H9 (cell line): Measurements from ENCODE around the gene TFAP2C. TPM values are rescaled to one million over a fixed set of nuclear protein-coding genes. Genes with fewer than 3 reads are reported as not detected.
A peak's percentile ranks its signal among the peaks of the same experiment; 100 is the strongest.

ENCODE experiments used
- DNase-seq: peaks from one replicate; pipeline ENCODE4 v3.0.0-alpha.2; 2017
- H2AFZ ChIP-seq: one replicate; pipeline ENCODE4 v1.6.1; 2013; ENCODE audit warnings: mild to moderate bottlenecking, low read length, control low read depth, moderate library complexity
- H2AK5ac ChIP-seq: 2 replicates; pipeline ENCODE4 v1.6.1; 2013; ENCODE audit warnings: low read length, control low read depth, mixed read lengths; ENCODE audit not compliant: insufficient read length
- H2BK120ac ChIP-seq: one replicate; pipeline ENCODE4 v1.6.1; 2013; ENCODE audit warnings: low read depth, mild to moderate bottlenecking, low read length, control low read depth, inconsistent platforms; ENCODE audit not compliant: poor library complexity, severe bottlenecking
- H2BK12ac ChIP-seq: 2 replicates; pipeline ENCODE4 v1.6.1; 2013; ENCODE audit warnings: low read length, control low read depth, mixed read lengths, low read depth; ENCODE audit not compliant: insufficient read length
- H2BK15ac ChIP-seq: 2 replicates; pipeline ENCODE4 v1.6.1; 2013; ENCODE audit warnings: low read depth, low read length, control low read depth
- H2BK20ac ChIP-seq: one replicate; pipeline ENCODE4 v1.6.1; 2013; ENCODE audit warnings: low read depth, mild to moderate bottlenecking, low read length, control low read depth, inconsistent platforms; ENCODE audit not compliant: poor library complexity, severe bottlenecking
- H2BK5ac ChIP-seq: 2 replicates; pipeline ENCODE4 v1.6.1; 2013; ENCODE audit warnings: low read length, control low read depth, mixed read lengths; ENCODE audit not compliant: insufficient read length
- H3K14ac ChIP-seq: 2 replicates; pipeline ENCODE4 v1.6.1; 2013; ENCODE audit warnings: low read length, control low read depth; ENCODE audit not compliant: insufficient read depth
- H3K18ac ChIP-seq: 2 replicates; pipeline ENCODE4 v1.6.1; 2013; ENCODE audit warnings: low read depth, mild to moderate bottlenecking, mixed read lengths, low read length, control low read depth; ENCODE audit not compliant: insufficient read length
- H3K23ac ChIP-seq: 2 replicates; pipeline ENCODE4 v1.6.1; 2013; ENCODE audit warnings: low read length, control low read depth, mixed read lengths, low read depth; ENCODE audit not compliant: insufficient read length
- H3K23me2 ChIP-seq: 2 replicates; pipeline ENCODE4 v1.6.1; 2013; ENCODE audit warnings: low read depth, mild to moderate bottlenecking, mixed read lengths, low read length, control low read depth; ENCODE audit not compliant: insufficient read length, poor library complexity, severe bottlenecking
- H3K27ac ChIP-seq: 2 replicates; pipeline ENCODE4 v1.5.1; 2013; ENCODE audit warnings: low read length, control low read depth, mixed read lengths, low read depth; ENCODE audit not compliant: insufficient read length
- H3K27me3 ChIP-seq: 2 replicates; pipeline ENCODE4 v1.6.1; 2013; ENCODE audit warnings: low read length, control low read depth, inconsistent platforms; ENCODE audit not compliant: insufficient read depth
- H3K4ac ChIP-seq: 2 replicates; pipeline ENCODE4 v1.6.1; 2013; ENCODE audit warnings: low read depth, mild to moderate bottlenecking, control low read depth, inconsistent platforms, low read length, moderate library complexity
- H3K4me1 ChIP-seq: 2 replicates; pipeline ENCODE4 v1.6.1; 2013; ENCODE audit warnings: low read length, control low read depth, inconsistent platforms; ENCODE audit not compliant: insufficient read depth
- H3K4me2 ChIP-seq: 2 replicates; pipeline ENCODE4 v1.6.1; 2013; ENCODE audit warnings: low read length, control low read depth, mixed read lengths; ENCODE audit not compliant: insufficient read length, insufficient read depth
- H3K56ac ChIP-seq: 2 replicates; pipeline ENCODE4 v1.6.1; 2013; ENCODE audit warnings: low read depth, mild to moderate bottlenecking, mixed read lengths, low read length, control low read depth; ENCODE audit not compliant: insufficient read length
- H3K79me1 ChIP-seq: 2 replicates; pipeline ENCODE4 v1.6.1; 2013; ENCODE audit warnings: low read depth, mild to moderate bottlenecking, moderate library complexity, low read length, control low read depth, inconsistent platforms; ENCODE audit not compliant: insufficient read depth, poor library complexity, severe bottlenecking
- H3K79me2 ChIP-seq: 2 replicates; pipeline ENCODE4 v1.6.1; 2013; ENCODE audit warnings: low read length, control low read depth, inconsistent platforms; ENCODE audit not compliant: insufficient read depth
- H3K9ac ChIP-seq: 2 replicates; pipeline ENCODE4 v1.6.1; 2013; ENCODE audit warnings: low read length, control low read depth, mixed read lengths; ENCODE audit not compliant: insufficient read length; ENCODE audit errors: extremely low read depth
- H3K9me3 ChIP-seq: one replicate; pipeline ENCODE4 v1.6.1; 2013; ENCODE audit warnings: low read depth, low read length, inconsistent platforms; ENCODE audit not compliant: control insufficient read depth
- H3T11ph ChIP-seq: one replicate; pipeline ENCODE4 v1.6.1; 2013; ENCODE audit warnings: mild to moderate bottlenecking, low read length, control low read depth, inconsistent platforms
- H4K20me1 ChIP-seq: one replicate; pipeline ENCODE4 v1.6.1; 2013; ENCODE audit not compliant: control insufficient read depth, insufficient read length, insufficient read depth
- H4K5ac ChIP-seq: 2 replicates; pipeline ENCODE4 v1.6.1; 2013; ENCODE audit warnings: low read depth, mild to moderate bottlenecking, mixed read lengths, low read length, control low read depth; ENCODE audit not compliant: insufficient read length
- H4K8ac ChIP-seq: replicated peaks from 2 replicates; pipeline ENCODE4 v1.6.1; 2013; ENCODE audit warnings: low read length, control low read depth, mixed read lengths, low read depth; ENCODE audit not compliant: insufficient read length
- H4K91ac ChIP-seq: 2 replicates; pipeline ENCODE4 v1.6.1; 2013; ENCODE audit warnings: low read depth, mild to moderate bottlenecking, moderate library complexity, mixed read lengths, low read length, control low read depth; ENCODE audit not compliant: insufficient read length
- H3K27ac Mint-ChIP-seq, 3 experiments: 2 replicates in 2 of 3; 3 replicates in 1 of 3; pipeline ENCODE4 v1.8.0; 2020 to 2021; ENCODE audit warnings: mixed read lengths in 3 of 3, mild to moderate bottlenecking in 1 of 3, moderate library complexity in 1 of 3
- H3K27me3 Mint-ChIP-seq: 2 replicates; pipeline ENCODE4 v1.8.0; 2021; ENCODE audit warnings: low read depth, mild to moderate bottlenecking, moderate library complexity, mixed read lengths
- H3K36me3 Mint-ChIP-seq, 3 experiments: 2 replicates in 2 of 3; 3 replicates in 1 of 3; pipeline ENCODE4 v1.8.0; 2020 to 2021; ENCODE audit warnings: low read depth in 3 of 3, mixed read lengths in 3 of 3; ENCODE audit not compliant: insufficient read depth in 1 of 3
- H3K4me1 Mint-ChIP-seq, 2 experiments: 2 replicates each; pipeline ENCODE4 v1.8.0; 2020; ENCODE audit warnings: mixed read lengths in 2 of 2
- H3K4me3 Mint-ChIP-seq, 2 experiments: 2 replicates in 1 of 2; 3 replicates in 1 of 2; pipeline ENCODE4 v1.8.0; 2020 to 2021; ENCODE audit warnings: mild to moderate bottlenecking in 2 of 2, mixed read lengths in 2 of 2, moderate library complexity in 1 of 2
- H3K9me3 Mint-ChIP-seq, 2 experiments: 2 replicates in 1 of 2; 3 replicates in 1 of 2; pipeline ENCODE4 v1.8.0; 2020; ENCODE audit warnings: mild to moderate bottlenecking in 2 of 2, mixed read lengths in 2 of 2, moderate library complexity in 1 of 2
- WGBS: extraction: QIAGEN DNeasy Blood & Tissue Kit; methylation state at CpG from one replicate; pipeline ENCODE4 v1.1.7; 2013; ENCODE audit warnings: missing lambda C conversion rate, low lambda C conversion rate, mixed read lengths; ENCODE audit not compliant: insufficient read length; ENCODE audit errors: extremely low coverage; 5-methylcytosine and 5-hydroxymethylcytosine counted together
- total RNA-seq: library from RNA; stranded (reverse); gene quantifications from 2 replicates; pipeline ENCODE4 v1.2.1, GENCODE V29; 2021
- TF ChIP-seq, protein P1 (sequence below): fragments of 200-600 bp; sonication (generic); conservative IDR thresholded peaks from 3 replicates; pipeline ENCODE4 v1.8.0; 2021; ENCODE audit warnings: antibody characterized with exemption, mild to moderate bottlenecking

TFAP2C gene
- total RNA-seq, 1 experiment from 2014 or later: 24.3 TPM

DNA sequence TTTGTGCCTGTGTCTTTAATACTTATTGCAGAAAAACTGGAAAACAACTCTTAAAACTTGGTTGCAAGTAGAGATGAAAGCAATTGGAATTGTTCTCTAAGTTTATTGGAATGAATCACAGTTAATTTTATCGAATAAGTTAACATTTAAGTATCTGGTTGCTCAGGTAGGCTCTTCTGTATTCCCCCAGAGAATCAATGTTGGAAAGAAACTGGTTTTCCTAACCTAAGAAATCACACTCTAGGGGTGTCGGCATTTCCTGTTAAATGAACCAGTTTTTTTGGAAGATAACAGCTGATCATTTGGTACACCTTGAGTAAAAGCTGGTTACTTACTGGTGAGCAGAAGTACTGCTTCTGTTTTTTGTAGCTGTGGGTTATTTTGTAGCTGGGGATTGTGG is 5.2 kb downstream of the TFAP2C start:
- Histone ChIP-seq H2BK120ac (no peak overlapping the region), H2AFZ (no peak overlapping the region), H3K79me1 (no peaks in the 10 kb centered on the region), H3K23ac (no peak overlapping the region), H3K4me1 (peaks cover 10% of the 10 kb centered on the region), H3K4ac (no peak overlapping the region), H3K9me3 (no peaks in the 10 kb centered on the region), H4K20me1 (no peaks in the 10 kb centered on the region), H3K27me3 (peaks cover 5% of the 10 kb centered on the region; the same call in 1 of the 2 replicates), H3K23me2 (peaks cover 22% of the 10 kb centered on the region), H3K18ac (no peak overlapping the region), H3K79me2 (no peaks in the 10 kb centered on the region), H3K56ac (no peak overlapping the region), H4K8ac (no peak overlapping the region), H2BK15ac (no peak overlapping the region), H3T11ph (no peak overlapping the region), H3K14ac (no peak overlapping the region), H4K91ac (no peak overlapping the region), H2BK5ac (no peak overlapping the region), H3K4me2 (no peak overlapping the region), H3K27ac (no peak overlapping the region), H2AK5ac (no peak overlapping the region), H3K9ac (no peak overlapping the region), H4K5ac (no peak overlapping the region), H2BK20ac (no peak overlapping the region), H2BK12ac (no peak overlapping the region)
- TF ChIP-seq, protein P1, sequence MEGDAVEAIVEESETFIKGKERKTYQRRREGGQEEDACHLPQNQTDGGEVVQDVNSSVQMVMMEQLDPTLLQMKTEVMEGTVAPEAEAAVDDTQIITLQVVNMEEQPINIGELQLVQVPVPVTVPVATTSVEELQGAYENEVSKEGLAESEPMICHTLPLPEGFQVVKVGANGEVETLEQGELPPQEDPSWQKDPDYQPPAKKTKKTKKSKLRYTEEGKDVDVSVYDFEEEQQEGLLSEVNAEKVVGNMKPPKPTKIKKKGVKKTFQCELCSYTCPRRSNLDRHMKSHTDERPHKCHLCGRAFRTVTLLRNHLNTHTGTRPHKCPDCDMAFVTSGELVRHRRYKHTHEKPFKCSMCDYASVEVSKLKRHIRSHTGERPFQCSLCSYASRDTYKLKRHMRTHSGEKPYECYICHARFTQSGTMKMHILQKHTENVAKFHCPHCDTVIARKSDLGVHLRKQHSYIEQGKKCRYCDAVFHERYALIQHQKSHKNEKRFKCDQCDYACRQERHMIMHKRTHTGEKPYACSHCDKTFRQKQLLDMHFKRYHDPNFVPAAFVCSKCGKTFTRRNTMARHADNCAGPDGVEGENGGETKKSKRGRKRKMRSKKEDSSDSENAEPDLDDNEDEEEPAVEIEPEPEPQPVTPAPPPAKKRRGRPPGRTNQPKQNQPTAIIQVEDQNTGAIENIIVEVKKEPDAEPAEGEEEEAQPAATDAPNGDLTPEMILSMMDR: no peak
- H3K4me1 Mint-ChIP-seq: peaks cover 63 to 71% of the 10 kb centered on the region in 2 experiments
- H3K9me3 Mint-ChIP-seq: no peaks in the 10 kb centered on the region; a peak in 1 of 5 replicates
- peaks cover 12% of the 10 kb centered on the region for H3K27me3 Mint-ChIP-seq
- peaks cover 0 to 57% (median 57%) of the 10 kb centered on the region in 3 experiments; a peak in 6 of 7 replicates for H3K36me3 Mint-ChIP-seq
- no CpG with 5 or more reads among the region's 2 CpGs for WGBS
- no peak for DNase-seq
- H3K4me3 Mint-ChIP-seq: no peak overlapping the region
- 0 out of 7 replicates have a peak overlapping the region, but pooled peaks of 1 of the 3 experiments have one; percentile 96 for H3K27ac Mint-ChIP-seq
